ENCODE data around the gene OR6K2. TPM values are rescaled to one million over a fixed set of nuclear protein-coding genes. Genes with fewer than 3 reads are reported as not detected.

Gene OR6K2
- total and polyA plus RNA-seq, 2 of the 13 experiments (the other 11 are each of a cell fraction or from before 2014, with no cell fraction given) = not detected

- Histone ChIP-seq H3K27ac (ENCODE audit: extremely low read length, insufficient read depth, low read length) (no peak overlapping the region), H2AFZ (ENCODE audit: low read length) (no peak overlapping the region), H3K4me3 (replicated peaks in 1 of 3; ENCODE audit: insufficient read depth in 1 of 3, low read depth in 2 of 3, low read length in 3 of 3) (no peak overlapping the region), H3K36me3 (replicated peaks in 1 of 2; ENCODE audit: control insufficient read depth in 1 of 2, insufficient read depth in 2 of 2, low read length in 2 of 2) (no peaks in the 10 kb centered on the region), H3K4me1 (ENCODE audit: insufficient read depth, low read length) (no peaks in the 10 kb centered on the region), H3K4me2 (ENCODE audit: low read depth, low read length) (no peak overlapping the region), H3K27me3 (ENCODE audit: control insufficient read depth in 1 of 2, insufficient read depth in 2 of 2, low read length in 2 of 2) (no peaks in the 10 kb centered on the region), H3K79me2 (ENCODE audit: insufficient read depth, low read length) (no peaks in the 10 kb centered on the region), H3K9ac (ENCODE audit: insufficient read depth, low read depth, low read length) (no peak overlapping the region), H4K20me1 (ENCODE audit: insufficient read depth, low read length) (no peaks in the 10 kb centered on the region), H3K9me3 (ENCODE audit: low read length) (no peaks in the 10 kb centered on the region)
- FAIRE-seq (no peak), ATAC-seq (no peak), DNase-seq (ENCODE audit: low spot score) (no peak)
- WGBS (ENCODE audit: low lambda C conversion rate) = 2% methylated on average over 3 of the region's 3 CpGs
- no TSS peak for BruUV-seq (replicated peaks)
- no peak for TF ChIP-seq ZNF33B (CRISPR knock-in tag; IDR thresholded peaks at IDR 0.05)
- TF ChIP-seq GLMP (CRISPR knock-in tag; IDR thresholded peaks at IDR 0.05; ENCODE audit: borderline replicate concordance) = no peak
- no peak for TF ChIP-seq NR2F1 (CRISPR knock-in tag; IDR thresholded peaks at IDR 0.05)
- no peak for TF ChIP-seq NFKB2 (CRISPR knock-in tag; IDR thresholded peaks at IDR 0.05; ENCODE audit: borderline replicate concordance)
- peak; percentile 65; the same call in 1 of the 2 replicates for TF ChIP-seq CREB1 (IDR thresholded peaks at IDR 0.05)
- TF ChIP-seq CREB1 (CRISPR knock-in tag; IDR thresholded peaks at IDR 0.05) = no peak
- no peak for TF ChIP-seq ZFY (CRISPR knock-in tag; IDR thresholded peaks at IDR 0.05)
- TF ChIP-seq RORA (CRISPR knock-in tag; IDR thresholded peaks at IDR 0.05) = no peak
- TF ChIP-seq ZNF609 (CRISPR knock-in tag; IDR thresholded peaks at IDR 0.05; ENCODE audit: borderline replicate concordance) = no peak
- no peak for TF ChIP-seq HBP1 (CRISPR knock-in tag; IDR thresholded peaks at IDR 0.05; ENCODE audit: low read depth)
- TF ChIP-seq ZNF556 (CRISPR knock-in tag; IDR thresholded peaks at IDR 0.05; ENCODE audit: borderline replicate concordance) = no peak
- no peak for TF ChIP-seq DMTF1 (CRISPR knock-in tag; IDR thresholded peaks at IDR 0.05)
- TF ChIP-seq SOX6 (IDR thresholded peaks at IDR 0.05) = no peak
- TF ChIP-seq SOX6 (CRISPR knock-in tag; IDR thresholded peaks at IDR 0.05) = no peak
- TF ChIP-seq DMAP1 (CRISPR knock-in tag; IDR thresholded peaks at IDR 0.05) = no peak
- peak; percentile 43; the same call in 1 of the 2 replicates for TF ChIP-seq ATF7 (IDR thresholded peaks at IDR 0.05)
- TF ChIP-seq ATF7 (CRISPR knock-in tag; IDR thresholded peaks at IDR 0.05) = no peak
- in situ Hi-C loops (cut with HindIII; ENCODE audit: extremely low pct_ligation_motif_present, low pct_unique_long_range_greater_than_20kb) (no loop called here), intact Hi-C loops (cut with micrococcal nuclease; ENCODE audit: unreplicated experiment) (no loop called here)
- ChIA-PET POLR2A (no interaction called here), CTCF (ENCODE audit: low intra/inter-chr PET ratio, low total read pairs) (no interaction called here)
These were observed 19.2 kb upstream of the OR6K2 start for GRCh38 chr1:158719664-158720063.
